NCI-H2029 (cell line): ENCODE data around the gene PCBP3.
"Not testable (repeated sequence)": the region's sequence is repeated elsewhere in the genome, so short reads cannot be mapped to it uniquely, and the experiment has no call there.

ENCODE experiments used
- DNase-seq: peaks from one replicate; lab custom pipeline; 2025; lab: John Stamatoyannopoulos, UW

PCBP3 gene

GRCh38 chr21:45875416-45875760, 231.9 kb downstream of the PCBP3 start:
- no peak for DNase-seq

- DNase-seq: no peak
Observed at GRCh38 chr21:45875881-45876280, 232.4 kb downstream of the PCBP3 start.

GRCh38 chr21:45876381-45877170, 233.1 kb downstream of the PCBP3 start:
- no peak for DNase-seq

GRCh38 chr21:45877171-45877438, 233.6 kb downstream of the PCBP3 start:
- no peak for DNase-seq

- DNase-seq: no peak
Observed at GRCh38 chr21:45877821-45878469, 234.4 kb downstream of the PCBP3 start.

- no peak for DNase-seq
Observed at GRCh38 chr21:45880097-45881068, 236.9 kb downstream of the PCBP3 start.

- no peak for DNase-seq
Observed at GRCh38 chr21:45882645-45883044, 239.1 kb downstream of the PCBP3 start.

- DNase-seq: no peak
Observed at GRCh38 chr21:45883090-45883489, 239.6 kb downstream of the PCBP3 start.

- DNase-seq: no peak
Observed at GRCh38 chr21:45885597-45885929, 242.0 kb downstream of the PCBP3 start.

- not testable (repeated sequence) for DNase-seq
Observed at GRCh38 chr21:45885930-45886601, 242.5 kb downstream of the PCBP3 start.

- no peak for DNase-seq
Observed at GRCh38 chr21:45886610-45887026, 243.1 kb downstream of the PCBP3 start.

GRCh38 chr21:45887120-45887611, 243.6 kb downstream of the PCBP3 start:
- DNase-seq: no peak

- no peak for DNase-seq
Observed at GRCh38 chr21:45887788-45888187, 244.3 kb downstream of the PCBP3 start.

- no peak for DNase-seq
Observed at GRCh38 chr21:45888386-45889009, 245.0 kb downstream of the PCBP3 start.

GRCh38 chr21:45889256-45889655, 245.7 kb downstream of the PCBP3 start:
- DNase-seq: no peak

GRCh38 chr21:45889961-45890360, 246.4 kb downstream of the PCBP3 start:
- DNase-seq: no peak

- DNase-seq: no peak
Observed at GRCh38 chr21:45891388-45892155, 248.0 kb downstream of the PCBP3 start.

- DNase-seq: no peak
Observed at GRCh38 chr21:45892156-45892915, 248.8 kb downstream of the PCBP3 start.

GRCh38 chr21:45892916-45893739, 249.6 kb downstream of the PCBP3 start:
- no peak for DNase-seq
